Colonic mucosa (tissue), 4 donors: ENCODE results near the gene U2AF2. TPM values are rescaled to one million over a fixed set of nuclear protein-coding genes. Genes with fewer than 3 reads are reported as not detected.

ENCODE experiments used
- DNase-seq: peaks from one replicate; pipeline ENCODE4 v3.0.0-alpha.2; 2020
- H3K27ac ChIP-seq: fragments of 200-600 bp; one replicate; pipeline ENCODE4 v1.8.0; 2021
- H3K27me3 ChIP-seq: fragments of 200-600 bp; one replicate; pipeline ENCODE4 v1.8.0; 2021
- H3K36me3 ChIP-seq: fragments of 200-600 bp; one replicate; pipeline ENCODE4 v1.8.0; 2021
- H3K4me1 ChIP-seq: fragments of 200-600 bp; one replicate; pipeline ENCODE4 v1.8.0; 2021; ENCODE audit warnings: mild to moderate bottlenecking
- H3K4me3 ChIP-seq: fragments of 200-600 bp; one replicate; pipeline ENCODE4 v1.8.0; 2021
- H3K9ac ChIP-seq, 2 donors: one replicate each; pipeline ENCODE4 v1.7.0; 2013; ENCODE audit warnings: control low read depth in 2 of 2, low read depth in 2 of 2, low read length in 2 of 2
- H3K9me3 ChIP-seq: fragments of 200-600 bp; one replicate; pipeline ENCODE4 v1.8.0; 2021
- CTCF ChIP-seq: fragments of 200-600 bp; IDR thresholded peaks from one replicate; pipeline ENCODE4 v1.8.0; 2022; ENCODE audit warnings: antibody characterized with exemption, mild to moderate bottlenecking
- intact Hi-C: fragments of 100-400 bp; cut with DNase I; formaldehyde crosslinking; loops from one replicate; pipeline ENCODE4 v1.14.1; 2022
- total RNA-seq, 2 donors: library from RNA; stranded (reverse); fragmentation: NEBNext Ultra II Directional in 1 of 2; extraction: Animal tissue kit (Norgen Biotek cat#: 25700) in 1 of 2; gene quantifications; one replicate each; pipeline ENCODE4 v1.2.1, GENCODE V29; 2021
- donor health status: healthy.
- donor health status: DM: no; HTN: no; CAD: no.
- donor health status: DM: no; HTN: no; CAD: no.

Gene U2AF2
- total RNA-seq, 2 donors from 2014 or later, result 146 to 289 TPM

DNA sequence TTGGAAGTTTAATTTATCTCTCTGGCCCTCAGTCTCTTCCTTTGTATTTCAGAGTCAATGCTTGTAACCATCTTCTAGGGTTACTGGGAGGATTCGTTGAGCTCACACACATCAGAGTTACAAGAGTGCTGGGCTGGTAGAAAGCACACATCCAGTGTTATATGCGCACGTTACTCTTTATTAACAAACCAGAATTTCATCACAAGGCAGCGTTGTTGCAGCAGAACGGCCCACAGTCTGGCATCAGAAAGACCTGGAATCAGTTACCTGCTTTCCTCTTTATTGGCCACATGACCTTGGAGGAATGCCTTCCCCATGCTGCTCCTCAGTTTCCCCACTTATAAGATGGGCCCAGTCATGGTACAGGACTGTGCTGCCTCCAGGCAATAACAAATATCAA is 45.5 kb upstream of the U2AF2 start:
- no peak overlapping the region for H3K27ac ChIP-seq
- no peak overlapping the region for H3K9ac ChIP-seq
- DNase-seq, result no peak
- no peaks in the 10 kb centered on the region for H3K36me3 ChIP-seq
- H3K27me3 ChIP-seq, result no peaks in the 10 kb centered on the region
- intact Hi-C loops, result loop anchor here (5.0 kb wide), 1 partner anchor 92 kb away; no protein-coding TSS in a partner anchor
- TF ChIP-seq CTCF, result no peak
- peaks cover 7% of the 10 kb centered on the region for H3K4me1 ChIP-seq
- no peaks in the 10 kb centered on the region for H3K9me3 ChIP-seq
- no peak overlapping the region for H3K4me3 ChIP-seq

- intact Hi-C loops, result no loop called here
- no peak overlapping the region for H3K4me3 ChIP-seq
- no peak overlapping the region for H3K9ac ChIP-seq
- no peaks in the 10 kb centered on the region for H3K9me3 ChIP-seq
- H3K27ac ChIP-seq, result no peak overlapping the region
- no peaks in the 10 kb centered on the region for H3K36me3 ChIP-seq
- H3K27me3 ChIP-seq, result no peaks in the 10 kb centered on the region
- no peak for DNase-seq
- no peak for TF ChIP-seq CTCF
- peaks cover 5% of the 10 kb centered on the region for H3K4me1 ChIP-seq
Measured at GRCh38 chr19:55611300-55611982, 43.4 kb upstream of the U2AF2 start.

DNA sequence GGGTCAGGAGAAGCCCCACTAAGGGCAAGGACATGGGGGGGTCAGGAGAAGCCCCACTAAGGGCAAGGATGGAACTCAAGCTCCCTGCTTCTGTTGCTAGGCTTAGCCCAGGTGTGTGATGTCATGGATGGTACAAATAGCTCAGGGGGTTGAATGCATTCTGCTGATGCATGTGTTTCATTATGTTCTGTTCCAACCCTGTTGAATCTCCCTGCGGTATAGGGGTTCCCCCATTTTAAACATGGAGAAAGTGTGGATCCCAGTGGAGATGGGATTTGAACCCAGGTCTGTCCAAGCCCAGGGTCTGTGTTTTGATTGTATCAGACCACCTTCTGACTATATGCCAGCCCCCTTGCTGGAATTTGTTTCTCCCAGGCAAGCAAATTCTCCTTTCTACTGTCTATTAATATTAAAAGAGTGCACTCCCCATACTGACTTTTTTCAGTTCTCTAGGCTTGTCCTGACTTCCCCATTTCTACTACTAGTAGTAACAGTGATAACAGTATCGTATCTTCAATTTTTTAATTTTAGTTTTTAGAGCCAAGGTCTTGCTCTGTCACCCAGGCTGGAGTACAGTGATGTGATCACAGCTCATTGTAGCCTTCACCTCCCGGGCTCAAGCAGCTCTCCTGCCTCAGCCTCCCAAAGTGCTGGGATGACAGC is 42.7 kb upstream of the U2AF2 start:
- no peak for TF ChIP-seq CTCF
- no peak for DNase-seq
- Histone ChIP-seq H3K4me3 (no peak overlapping the region), H3K27ac (no peak overlapping the region), H3K4me1 (no peaks in the 10 kb centered on the region), H3K36me3 (no peaks in the 10 kb centered on the region), H3K9me3 (no peaks in the 10 kb centered on the region), H3K9ac (no peak overlapping the region), H3K27me3 (no peaks in the 10 kb centered on the region)
- intact Hi-C loops, result no loop called here

DNA sequence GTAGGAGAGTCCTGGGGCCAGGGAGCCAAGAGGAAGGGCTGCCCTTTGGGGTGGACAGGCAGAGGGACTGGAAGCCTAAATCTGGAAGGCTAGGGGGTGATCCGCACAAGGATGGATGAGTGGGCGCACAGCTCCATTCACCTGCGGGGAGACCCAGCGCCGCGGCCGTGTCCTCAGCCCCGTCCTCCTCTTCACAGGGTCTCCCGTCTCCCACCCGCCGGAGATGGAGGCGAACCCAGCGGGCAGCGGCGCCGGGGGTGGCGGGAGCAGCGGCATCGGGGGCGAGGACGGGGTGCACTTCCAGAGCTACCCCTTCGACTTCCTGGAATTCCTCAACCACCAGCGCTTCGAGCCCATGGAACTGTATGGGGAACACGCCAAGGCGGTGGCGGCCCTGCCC is 41.4 kb upstream of the U2AF2 start:
- H3K27me3 ChIP-seq, result no peaks in the 10 kb centered on the region

More for the DNA sequence above, 41.4 kb upstream of the U2AF2 start:
- DNase-seq, result no peak
- Histone ChIP-seq H3K9me3 (no peaks in the 10 kb centered on the region), H3K27ac (no peak overlapping the region), H3K4me3 (no peak overlapping the region), H3K9ac (no peak overlapping the region), H3K4me1 (no peaks in the 10 kb centered on the region), H3K36me3 (no peaks in the 10 kb centered on the region)
- intact Hi-C loops, result no loop called here
- TF ChIP-seq CTCF, result no peak
